CD4-positive, alpha-beta T cell treated with Interleukin-4 for 1 hour (primary cell): ENCODE measurements around the gene SLC15A1.

Experiments used
- DNase-seq, 2 donors: peaks; one replicate each; pipeline ENCODE4 v3.0.0-alpha.2; 2020 to 2022

The SLC15A1 gene

GRCh38 chr13:98752467-98753290 is at the start of gene SLC15A1:
Gene SLC15A1 (minus strand): TSS chr13:98752672. CDS start chr13:98752598, 74 bp downstream.
- no peak for DNase-seq

GRCh38 chr13:98801626-98802418 is 49.4 kb upstream of the SLC15A1 start:
- no peak for DNase-seq

GRCh38 chr13:98800078-98800477 is 47.6 kb upstream of the SLC15A1 start:
- DNase-seq = no peak

GRCh38 chr13:98798849-98799645 is 46.6 kb upstream of the SLC15A1 start:
- DNase-seq = no peak

GRCh38 chr13:98797456-98797855 is 45.0 kb upstream of the SLC15A1 start:
- no peak for DNase-seq

- no peak for DNase-seq
Observed at GRCh38 chr13:98796798-98797197, 44.3 kb upstream of the SLC15A1 start.

GRCh38 chr13:98796191-98796590 is 43.7 kb upstream of the SLC15A1 start:
- DNase-seq = no peak

- DNase-seq = no peak
Observed at GRCh38 chr13:98795220-98795619, 42.7 kb upstream of the SLC15A1 start.

- no peak for DNase-seq
Observed at GRCh38 chr13:98794498-98794897, 42.0 kb upstream of the SLC15A1 start.

- no peak for DNase-seq
Observed at GRCh38 chr13:98792785-98793495, 40.5 kb upstream of the SLC15A1 start.

GRCh38 chr13:98792321-98792720 is 39.8 kb upstream of the SLC15A1 start:
- DNase-seq = no peak

GRCh38 chr13:98791611-98792010 is 39.1 kb upstream of the SLC15A1 start:
- DNase-seq = no peak

- DNase-seq = no peak
Observed at GRCh38 chr13:98787996-98788395, 35.5 kb upstream of the SLC15A1 start.

GRCh38 chr13:98787173-98787572 is 34.7 kb upstream of the SLC15A1 start:
- no peak for DNase-seq

GRCh38 chr13:98786023-98786422 is 33.6 kb upstream of the SLC15A1 start:
- DNase-seq = no peak

GRCh38 chr13:98785405-98785804 is 32.9 kb upstream of the SLC15A1 start:
- no peak for DNase-seq

- no peak for DNase-seq
Observed at GRCh38 chr13:98784666-98785065, 32.2 kb upstream of the SLC15A1 start.

- no peak for DNase-seq
Observed at GRCh38 chr13:98783856-98784478, 31.5 kb upstream of the SLC15A1 start.

- no peak for DNase-seq
Observed at GRCh38 chr13:98782654-98783053, 30.2 kb upstream of the SLC15A1 start.

- DNase-seq = no peak
Observed at GRCh38 chr13:98781905-98782304, 29.4 kb upstream of the SLC15A1 start.

GRCh38 chr13:98781470-98781869 is 29.0 kb upstream of the SLC15A1 start:
- no peak for DNase-seq

GRCh38 chr13:98781045-98781444 is 28.6 kb upstream of the SLC15A1 start:
- DNase-seq = no peak
